Lower lobe of right lung (tissue), 2 donors: ENCODE measurements around the gene SYS1. TPM values are rescaled to one million over a fixed set of nuclear protein-coding genes. Genes with fewer than 3 reads are reported as not detected.

Experiments used
- ATAC-seq, 2 donors: fragments of 200-7000 bp; cut with Tn5 transposase; one replicate each; pipeline ENCODE4 v1.9.1; 2020 to 2022; ENCODE audit warnings: mild to moderate bottlenecking in 2 of 2, moderate library complexity in 2 of 2
- DNase-seq: peaks from one replicate; pipeline ENCODE4 v3.0.0-alpha.2; 2020
- H3K27ac ChIP-seq: fragments of 200-600 bp; one replicate; pipeline ENCODE4 v1.8.0; 2022
- H3K27me3 ChIP-seq: fragments of 200-600 bp; one replicate; pipeline ENCODE4 v1.8.0; 2022; ENCODE audit warnings: low read depth
- H3K36me3 ChIP-seq: fragments of 200-600 bp; one replicate; pipeline ENCODE4 v1.8.0; 2022; ENCODE audit warnings: mild to moderate bottlenecking
- H3K4me1 ChIP-seq: fragments of 200-600 bp; one replicate; pipeline ENCODE4 v1.8.0; 2022
- H3K4me3 ChIP-seq: fragments of 200-600 bp; one replicate; pipeline ENCODE4 v1.8.0; 2022; ENCODE audit warnings: mild to moderate bottlenecking
- H3K9me3 ChIP-seq: fragments of 200-600 bp; one replicate; pipeline ENCODE4 v1.8.0; 2022
- intact Hi-C: fragments of 100-400 bp; cut with DNase I; formaldehyde crosslinking; loops from one replicate; pipeline ENCODE4 v1.11.0; 2022
- total RNA-seq: library from RNA; stranded (reverse); fragmentation: NEBNext Ultra II Directional; extraction: Animal tissue kit (Norgen Biotek cat#: 25700); gene quantifications from one replicate; pipeline ENCODE4 v1.2.1, GENCODE V29; 2021
- TF ChIP-seq, protein P1 (sequence below): fragments of 200-600 bp; IDR thresholded peaks from one replicate; pipeline ENCODE4 v1.8.0; 2022; ENCODE audit warnings: antibody characterized with exemption, mild to moderate bottlenecking
- donor health status: DM: no; HTN: yes; CAD: no; lungs with severe emphysema.

SYS1 gene
- total RNA-seq, 1 donor from 2014 or later = 69.3 TPM

DNA sequence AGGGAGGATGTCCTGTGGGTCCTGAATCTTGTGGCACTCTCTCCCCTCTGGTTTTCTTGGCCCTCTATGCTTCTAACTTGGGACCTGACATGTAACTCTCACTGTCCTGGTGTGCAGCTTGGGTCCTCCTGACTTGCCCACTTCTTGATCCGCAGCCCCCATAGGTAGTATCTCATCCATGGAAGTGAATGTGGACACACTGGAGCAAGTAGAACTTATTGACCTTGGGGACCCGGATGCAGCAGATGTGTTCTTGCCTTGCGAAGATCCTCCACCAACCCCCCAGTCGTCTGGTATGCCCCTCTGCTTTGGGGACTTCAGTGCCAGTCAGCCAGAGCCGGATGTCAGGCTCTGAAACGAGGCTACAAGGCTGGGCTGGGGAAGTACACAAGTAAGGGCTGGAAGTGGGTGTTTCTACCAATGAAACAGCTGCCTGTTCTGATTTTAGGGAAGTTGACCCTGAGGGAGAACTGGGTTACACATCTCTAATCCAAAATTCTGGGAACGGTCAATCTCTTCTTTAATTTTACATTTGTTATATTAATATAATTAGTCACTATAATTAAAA, 45.8 kb downstream of the SYS1 start:
- ATAC-seq (no peak), DNase-seq (no peak)
- no peak overlapping the region for H3K27ac ChIP-seq
- no peaks in the 10 kb centered on the region for H3K9me3 ChIP-seq
- H3K4me1 ChIP-seq = peaks cover 29% of the 10 kb centered on the region
- TF ChIP-seq, protein P1, sequence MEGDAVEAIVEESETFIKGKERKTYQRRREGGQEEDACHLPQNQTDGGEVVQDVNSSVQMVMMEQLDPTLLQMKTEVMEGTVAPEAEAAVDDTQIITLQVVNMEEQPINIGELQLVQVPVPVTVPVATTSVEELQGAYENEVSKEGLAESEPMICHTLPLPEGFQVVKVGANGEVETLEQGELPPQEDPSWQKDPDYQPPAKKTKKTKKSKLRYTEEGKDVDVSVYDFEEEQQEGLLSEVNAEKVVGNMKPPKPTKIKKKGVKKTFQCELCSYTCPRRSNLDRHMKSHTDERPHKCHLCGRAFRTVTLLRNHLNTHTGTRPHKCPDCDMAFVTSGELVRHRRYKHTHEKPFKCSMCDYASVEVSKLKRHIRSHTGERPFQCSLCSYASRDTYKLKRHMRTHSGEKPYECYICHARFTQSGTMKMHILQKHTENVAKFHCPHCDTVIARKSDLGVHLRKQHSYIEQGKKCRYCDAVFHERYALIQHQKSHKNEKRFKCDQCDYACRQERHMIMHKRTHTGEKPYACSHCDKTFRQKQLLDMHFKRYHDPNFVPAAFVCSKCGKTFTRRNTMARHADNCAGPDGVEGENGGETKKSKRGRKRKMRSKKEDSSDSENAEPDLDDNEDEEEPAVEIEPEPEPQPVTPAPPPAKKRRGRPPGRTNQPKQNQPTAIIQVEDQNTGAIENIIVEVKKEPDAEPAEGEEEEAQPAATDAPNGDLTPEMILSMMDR = no peak
- intact Hi-C loops = no loop called here
- H3K36me3 ChIP-seq = peaks cover 36% of the 10 kb centered on the region
- no peaks in the 10 kb centered on the region for H3K27me3 ChIP-seq
- H3K4me3 ChIP-seq = peak overlapping the region; percentile 97

DNA sequence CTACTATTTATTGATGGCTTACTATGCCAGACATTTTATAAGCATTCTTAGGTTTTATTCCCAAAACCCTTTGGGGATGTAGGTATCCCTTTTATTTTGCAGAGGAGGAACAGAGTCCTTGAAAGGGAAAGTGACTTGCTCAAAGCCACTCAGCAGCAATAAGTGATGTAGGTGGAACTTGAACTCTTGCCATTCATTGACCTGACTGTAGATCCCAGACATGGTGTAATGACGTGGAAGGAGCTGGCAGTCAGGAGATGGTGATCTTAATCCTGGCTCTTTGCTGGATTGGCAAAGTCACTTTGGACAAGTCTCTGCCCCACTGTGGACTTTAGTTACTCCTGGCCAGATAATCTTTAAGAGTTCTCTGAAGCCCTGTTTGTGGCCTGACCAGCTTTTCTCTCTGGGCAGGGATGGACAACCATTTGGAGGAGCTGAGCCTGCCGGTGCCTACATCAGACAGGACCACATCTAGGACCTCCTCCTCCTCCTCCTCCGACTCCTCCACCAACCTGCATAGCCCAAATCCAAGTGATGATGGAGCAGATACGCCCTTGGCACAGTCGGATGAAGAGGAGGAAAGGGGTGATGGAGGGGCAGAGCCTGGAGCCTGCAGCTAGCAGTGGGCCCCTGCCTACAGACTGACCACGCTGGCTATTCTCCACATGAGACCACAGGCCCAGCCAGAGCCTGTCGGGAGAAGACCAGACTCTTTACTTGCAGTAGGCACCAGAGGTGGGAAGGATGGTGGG, 46.7 kb downstream of the SYS1 start:
- H3K27ac ChIP-seq = no peak overlapping the region
- H3K9me3 ChIP-seq = no peaks in the 10 kb centered on the region
- peaks cover 36% of the 10 kb centered on the region for H3K36me3 ChIP-seq
- no peaks in the 10 kb centered on the region for H3K27me3 ChIP-seq
- H3K4me1 ChIP-seq = peaks cover 29% of the 10 kb centered on the region
- ATAC-seq = no peak
- TF ChIP-seq, protein P1 = no peak
- intact Hi-C loops = no loop called here
- no peak for DNase-seq
- no peak overlapping the region for H3K4me3 ChIP-seq

DNA sequence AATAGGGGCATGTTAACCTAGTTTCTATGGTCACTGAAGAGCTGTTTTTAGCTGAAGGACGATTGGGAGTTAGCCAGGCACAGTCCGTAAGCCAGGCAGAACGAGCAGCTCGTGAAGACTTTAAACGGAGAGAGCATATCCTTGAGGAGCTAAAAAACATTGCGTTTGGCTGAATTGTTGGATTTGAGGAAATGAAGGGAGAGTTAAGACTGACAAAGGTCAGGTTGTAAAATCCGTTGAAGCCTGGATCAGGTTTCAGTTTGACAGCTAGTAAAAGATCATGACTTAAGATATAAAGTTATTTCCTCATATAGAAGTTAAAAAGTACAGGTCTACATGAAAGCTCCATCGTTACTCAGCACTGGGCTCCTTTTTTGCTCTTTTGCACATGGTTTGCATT, 47.9 kb downstream of the SYS1 start:
- Histone ChIP-seq H3K4me1 (peaks cover 28% of the 10 kb centered on the region), H3K9me3 (no peaks in the 10 kb centered on the region), H3K4me3 (no peak overlapping the region), H3K27ac (no peak overlapping the region), H3K36me3 (peaks cover 36% of the 10 kb centered on the region), H3K27me3 (no peaks in the 10 kb centered on the region)
- no peak for DNase-seq
- TF ChIP-seq, protein P1 = no peak
- no peak for ATAC-seq
- intact Hi-C loops = no loop called here

DNA sequence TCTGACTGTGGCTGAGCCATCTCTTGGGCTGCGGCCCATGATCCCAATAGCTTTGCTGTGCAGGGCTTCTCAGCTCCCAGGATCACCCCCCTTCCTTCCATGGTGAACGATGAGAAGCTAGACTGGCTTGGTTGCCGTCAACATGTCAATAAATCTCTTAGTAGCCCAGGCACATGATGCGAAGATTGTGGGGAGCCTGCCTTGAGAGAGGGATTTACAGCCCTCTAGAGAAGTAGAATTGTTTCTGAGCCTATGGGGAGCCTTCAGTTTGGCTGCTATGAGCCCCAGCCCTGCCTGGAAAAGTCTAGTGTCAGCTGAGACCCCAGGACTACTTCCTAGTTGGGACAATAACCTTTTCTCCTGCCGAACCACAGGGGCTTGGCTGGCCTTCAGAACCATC, 49.7 kb downstream of the SYS1 start:
- H3K9me3 ChIP-seq = no peaks in the 10 kb centered on the region
- no peak for ATAC-seq
- intact Hi-C loops = no loop called here

DNA sequence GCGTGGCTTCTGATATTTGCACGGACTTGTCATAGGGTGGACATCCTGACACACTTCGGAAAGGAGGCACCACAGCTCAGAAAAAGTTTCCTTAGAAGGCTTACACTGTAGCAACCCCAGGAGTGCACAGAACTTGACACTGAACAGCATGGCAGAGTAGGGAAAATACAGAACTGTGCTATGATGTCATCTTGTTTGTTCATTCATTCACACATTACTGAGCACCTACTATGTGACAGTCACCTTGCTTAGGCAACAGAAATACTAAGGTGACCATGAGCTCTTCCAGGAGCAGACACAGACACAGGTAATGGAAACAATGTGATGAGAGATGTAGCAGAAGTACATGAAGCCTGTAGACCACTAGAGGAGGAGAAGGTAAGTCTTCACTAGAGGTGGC, 50.5 kb downstream of the SYS1 start:
- Histone ChIP-seq H3K27ac (no peak overlapping the region), H3K9me3 (no peaks in the 10 kb centered on the region), H3K4me1 (peaks cover 33% of the 10 kb centered on the region), H3K4me3 (no peak overlapping the region), H3K27me3 (no peaks in the 10 kb centered on the region), H3K36me3 (peaks cover 41% of the 10 kb centered on the region)
- TF ChIP-seq, protein P1 = no peak
- ATAC-seq = no peak
- intact Hi-C loops = no loop called here
- DNase-seq = no peak

More for the DNA sequence above, 49.7 kb downstream of the SYS1 start:
- Histone ChIP-seq H3K27me3 (no peaks in the 10 kb centered on the region), H3K36me3 (peaks cover 36% of the 10 kb centered on the region), H3K4me3 (no peak overlapping the region), H3K4me1 (peaks cover 35% of the 10 kb centered on the region), H3K27ac (no peak overlapping the region)
- TF ChIP-seq, protein P1 = no peak
- no peak for DNase-seq
